GM12865 (cell line): ENCODE data around the gene KRTAP1-3.
"Not testable (repeated sequence)": the region's sequence is repeated elsewhere in the genome, so short reads cannot be mapped to it uniquely, and the experiment has no call there.

Source experiments
- DNase-seq: peaks from one replicate; pipeline ENCODE4 v3.0.0; 2010; ENCODE audit warnings: low read depth
- H3K4me3 ChIP-seq: 2 replicates; pipeline ENCODE4 v1.5.1; 2011; ENCODE audit warnings: mild to moderate bottlenecking, low read depth, low read length, control low read depth
- CTCF ChIP-seq: IDR thresholded peaks from 2 replicates; pipeline ENCODE4 v1.5.1; 2011; ENCODE audit warnings: low read length, control low read depth, low read depth, inconsistent platforms; ENCODE audit not compliant: insufficient read depth; ENCODE audit errors: missing control alignments

Gene KRTAP1-3

GRCh38 chr17:41034346-41034935 is at the start of gene KRTAP1-3:
Gene KRTAP1-3, minus strand, starts transcription at chr17:41034874. Its CDS starts 53 bp downstream, at chr17:41034821.
- DNase-seq, H3K4me3 ChIP-seq: not testable (repeated sequence)

DNA sequence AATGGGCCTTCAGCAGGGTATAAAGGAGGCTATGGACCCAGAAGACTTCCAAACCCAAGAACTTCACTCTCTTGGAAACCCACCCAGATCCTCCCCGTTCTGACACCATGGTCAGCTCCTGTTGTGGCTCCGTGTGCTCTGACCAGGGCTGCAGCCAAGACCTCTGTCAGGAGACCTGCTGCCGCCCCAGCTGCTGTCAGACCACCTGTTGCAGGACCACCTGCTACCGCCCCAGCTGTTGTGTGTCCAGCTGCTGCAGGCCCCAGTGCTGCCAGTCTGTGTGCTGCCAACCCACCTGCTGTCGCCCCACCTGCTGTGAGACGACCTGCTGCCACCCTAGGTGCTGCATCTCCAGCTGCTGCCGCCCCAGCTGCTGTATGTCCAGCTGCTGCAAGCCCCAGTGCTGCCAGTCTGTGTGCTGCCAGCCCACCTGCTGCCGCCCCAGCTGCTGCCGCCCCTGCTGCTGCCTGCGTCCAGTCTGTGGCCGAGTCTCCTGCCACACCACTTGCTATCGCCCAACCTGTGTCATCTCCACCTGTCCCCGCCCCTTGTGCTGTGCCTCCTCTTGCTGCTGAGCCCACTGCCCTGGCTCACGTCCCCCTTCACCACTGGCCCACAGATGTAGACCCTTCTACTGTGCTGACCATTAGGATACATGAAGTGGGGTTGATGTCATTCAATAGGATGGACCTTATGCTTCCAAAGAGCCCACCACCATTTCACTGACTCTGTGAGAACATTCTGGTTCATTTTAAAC is 49.6 kb upstream of the KRTAP1-3 start, which contains the start of gene KRTAP4-7:
Gene KRTAP4-7, plus strand, starts transcription at position 51 of the 757 bp plus-strand sequence. Its CDS starts 57 bp downstream, at position 108.
- DNase-seq, H3K4me3 ChIP-seq: not testable (repeated sequence)

GRCh38 chr17:41083427-41083826 is 48.8 kb upstream of the KRTAP1-3 start:
- H3K4me3 ChIP-seq, DNase-seq: not testable (repeated sequence)

- no peak for DNase-seq
- no peak for TF ChIP-seq CTCF
- H3K4me3 ChIP-seq: no peak overlapping the region
These were observed 48.0 kb upstream of the KRTAP1-3 start for GRCh38 chr17:41082626-41083025.

GRCh38 chr17:41076788-41077187 is 42.1 kb upstream of the KRTAP1-3 start:
- DNase-seq: no peak
- TF ChIP-seq CTCF: no peak
- H3K4me3 ChIP-seq: no peak overlapping the region

DNA sequence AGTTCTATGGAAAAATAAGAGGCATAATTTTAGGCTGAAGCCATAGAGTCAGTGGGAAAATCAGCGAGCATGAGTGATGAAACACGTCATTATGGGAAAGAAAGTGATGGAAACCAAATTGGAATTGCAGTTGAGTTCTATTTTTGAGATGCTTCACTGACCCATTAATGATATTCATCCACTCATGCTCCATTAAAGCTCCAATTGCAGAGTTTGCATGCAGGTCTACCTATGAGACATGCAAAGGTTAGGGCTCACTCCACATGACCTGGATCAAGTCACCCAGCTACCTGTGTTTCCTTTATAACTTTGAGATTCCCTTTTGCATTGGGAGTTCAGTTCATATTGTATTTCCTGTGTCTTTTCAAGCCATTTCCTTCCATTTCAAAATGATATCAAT is 39.0 kb upstream of the KRTAP1-3 start:
- H3K4me3 ChIP-seq: no peak overlapping the region
- TF ChIP-seq CTCF: no peak
- DNase-seq: no peak

- TF ChIP-seq CTCF: no peak
- H3K4me3 ChIP-seq: no peak overlapping the region
- no peak for DNase-seq
These were observed 37.1 kb upstream of the KRTAP1-3 start for GRCh38 chr17:41071606-41072360.

GRCh38 chr17:41069031-41069430 is 34.4 kb upstream of the KRTAP1-3 start:
- DNase-seq: no peak
- no peak overlapping the region for H3K4me3 ChIP-seq
- no peak for TF ChIP-seq CTCF
